Measurements from ENCODE around the gene LMBR1.

DNA sequence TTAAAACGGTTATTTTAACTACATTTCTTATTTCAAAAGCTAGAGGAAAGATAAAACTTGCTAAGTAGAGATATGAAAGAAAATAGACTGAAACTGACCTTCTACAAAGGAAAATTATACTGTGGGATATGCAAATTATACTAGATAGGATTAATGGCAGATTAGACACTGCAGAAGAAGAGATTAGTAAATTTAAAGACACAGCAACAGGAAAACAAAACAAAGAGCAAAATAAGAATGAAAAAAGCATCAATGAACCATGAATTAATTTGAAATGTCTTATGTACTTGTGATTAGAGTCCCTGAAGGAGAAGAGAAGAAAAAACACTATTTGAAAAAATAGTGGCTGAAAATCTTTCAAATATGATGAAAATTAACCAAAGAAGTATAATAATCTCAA, 200.1 kb downstream of the LMBR1 start:
- TF ChIP-seq, protein P1, sequence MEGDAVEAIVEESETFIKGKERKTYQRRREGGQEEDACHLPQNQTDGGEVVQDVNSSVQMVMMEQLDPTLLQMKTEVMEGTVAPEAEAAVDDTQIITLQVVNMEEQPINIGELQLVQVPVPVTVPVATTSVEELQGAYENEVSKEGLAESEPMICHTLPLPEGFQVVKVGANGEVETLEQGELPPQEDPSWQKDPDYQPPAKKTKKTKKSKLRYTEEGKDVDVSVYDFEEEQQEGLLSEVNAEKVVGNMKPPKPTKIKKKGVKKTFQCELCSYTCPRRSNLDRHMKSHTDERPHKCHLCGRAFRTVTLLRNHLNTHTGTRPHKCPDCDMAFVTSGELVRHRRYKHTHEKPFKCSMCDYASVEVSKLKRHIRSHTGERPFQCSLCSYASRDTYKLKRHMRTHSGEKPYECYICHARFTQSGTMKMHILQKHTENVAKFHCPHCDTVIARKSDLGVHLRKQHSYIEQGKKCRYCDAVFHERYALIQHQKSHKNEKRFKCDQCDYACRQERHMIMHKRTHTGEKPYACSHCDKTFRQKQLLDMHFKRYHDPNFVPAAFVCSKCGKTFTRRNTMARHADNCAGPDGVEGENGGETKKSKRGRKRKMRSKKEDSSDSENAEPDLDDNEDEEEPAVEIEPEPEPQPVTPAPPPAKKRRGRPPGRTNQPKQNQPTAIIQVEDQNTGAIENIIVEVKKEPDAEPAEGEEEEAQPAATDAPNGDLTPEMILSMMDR (conservative IDR thresholded peaks at IDR 0.05; ENCODE audit: low read depth, low read length), result no peak
- no peak for TF ChIP-seq MXI1 (IDR thresholded peaks at IDR 0.05; ENCODE audit: borderline replicate concordance, low read depth, low read length)
- no peak for TF ChIP-seq CHD1 (IDR thresholded peaks at IDR 0.05; ENCODE audit: low read depth, low read length)
- TF ChIP-seq POLR2A (IDR thresholded peaks at IDR 0.05; ENCODE audit: low read depth, low read length), result no peak
- no peak for TF ChIP-seq RAD21 (IDR thresholded peaks at IDR 0.05; ENCODE audit: low read length)
- TF ChIP-seq MAZ (IDR thresholded peaks at IDR 0.05; ENCODE audit: borderline replicate concordance, low read depth, low read length), result no peak

All from IMR-90 (cell line).